ENCODE results near the gene DYRK1A.

Gene DYRK1A

GRCh38 chr21:37452227-37452626 is 85.7 kb downstream of the DYRK1A start:
- DNase-seq: no peak

- no peak for DNase-seq
Measured at GRCh38 chr21:37453350-37453749, 86.8 kb downstream of the DYRK1A start.

- DNase-seq: no peak
Measured at GRCh38 chr21:37454869-37455503, 88.4 kb downstream of the DYRK1A start.

- no peak for DNase-seq
Measured at GRCh38 chr21:37455504-37455911, 88.9 kb downstream of the DYRK1A start.

GRCh38 chr21:37458669-37459276 is 92.2 kb downstream of the DYRK1A start:
- no peak for DNase-seq

GRCh38 chr21:37459575-37459974 is 93.0 kb downstream of the DYRK1A start:
- DNase-seq: no peak

- DNase-seq: no peak
Measured at GRCh38 chr21:37460196-37460595, 93.6 kb downstream of the DYRK1A start.

GRCh38 chr21:37461479-37461878 is 94.9 kb downstream of the DYRK1A start:
- DNase-seq: no peak

- DNase-seq: no peak
Measured at GRCh38 chr21:37462087-37462861, 95.7 kb downstream of the DYRK1A start.

GRCh38 chr21:37463083-37463801 is 96.7 kb downstream of the DYRK1A start:
- DNase-seq: peak; percentile 6

GRCh38 chr21:37467082-37467481 is 100.5 kb downstream of the DYRK1A start:
- no peak for DNase-seq

GRCh38 chr21:37468909-37469308 is 102.3 kb downstream of the DYRK1A start:
- no peak for DNase-seq

GRCh38 chr21:37469441-37469840 is 102.9 kb downstream of the DYRK1A start:
- no peak for DNase-seq

- no peak for DNase-seq
Measured at GRCh38 chr21:37472581-37472980, 106.0 kb downstream of the DYRK1A start.

- DNase-seq: no peak
Measured at GRCh38 chr21:37473491-37473890, 106.9 kb downstream of the DYRK1A start.

- no peak for DNase-seq
Measured at GRCh38 chr21:37474342-37474741, 107.8 kb downstream of the DYRK1A start.

GRCh38 chr21:37475186-37475868 is 108.8 kb downstream of the DYRK1A start:
- DNase-seq: no peak

GRCh38 chr21:37478794-37479193 is 112.2 kb downstream of the DYRK1A start:
- no peak for DNase-seq

GRCh38 chr21:37483776-37484175 is 117.2 kb downstream of the DYRK1A start:
- no peak for DNase-seq

GRCh38 chr21:37484535-37485474 is 118.2 kb downstream of the DYRK1A start:
- DNase-seq: no peak

- DNase-seq: no peak
Measured at GRCh38 chr21:37489553-37489952, 123.0 kb downstream of the DYRK1A start.

- no peak for DNase-seq
Measured at GRCh38 chr21:37490084-37490483, 123.5 kb downstream of the DYRK1A start.
